HepG2 (cell line): ENCODE measurements around the gene CCDC177. TPM values are rescaled to one million over a fixed set of nuclear protein-coding genes. Genes with fewer than 3 reads are reported as not detected.

Source experiments
- ATAC-seq: fragments of 200-7000 bp; cut with Tn5 transposase; 3 replicates; pipeline ENCODE4 v1.9.1; 2020; ENCODE audit warnings: mild to moderate bottlenecking, moderate library complexity
- BruUV-seq: library from RNA; stranded (reverse); fragments of 400-500 nt; replicated peaks from 2 replicates; lab custom pipeline; 2021; lab: Mats Ljungman, UMichigan
- CTCF ChIA-PET: fragments of 300-600 bp; formaldehyde crosslinking; extraction: SDS; loops from one replicate; lab custom pipeline; 2021; ENCODE audit warnings: low total read pairs, inconsistent platforms, low intra/inter-chr PET ratio; lab: Yijun Ruan, JAX
- POLR2A ChIA-PET: fragments of 350-600 bp; sonication (Branson Sonifier 250); formaldehyde crosslinking; loops from one replicate; lab custom pipeline; 2020; ENCODE audit warnings: antibody characterized with exemption, inconsistent platforms; lab: Yijun Ruan, JAX
- DNase-seq: peaks from one replicate; pipeline ENCODE4 v3.0.0-alpha.2; 2015; ENCODE audit warnings: low spot score
- FAIRE-seq: peaks from 3 replicates; lab custom pipeline; 2011; peaks lifted over from hg19 to GRCh38; lab: Jason Lieb, UNC
- H2AFZ ChIP-seq: one replicate; pipeline ENCODE4 v1.6.1; 2011; ENCODE audit warnings: low read length, inconsistent platforms
- H3K27ac ChIP-seq: fragments of 300-600 bp; 3 replicates; pipeline ENCODE4 v1.8.0; 2011; ENCODE audit warnings: mixed run types, mild to moderate bottlenecking, mixed read lengths, low read length, inconsistent platforms; ENCODE audit not compliant: insufficient read depth; ENCODE audit errors: extremely low read length
- H3K27me3 ChIP-seq, 2 experiments: fragments of 200-600 bp in 1 of 2; 2 replicates in 1 of 2; 3 replicates in 1 of 2; pipeline versions ENCODE4 v1.6.0 to v1.8.0; 2011; ENCODE audit warnings: low read length in 2 of 2, mild to moderate bottlenecking in 2 of 2, moderate library complexity in 2 of 2, inconsistent platforms in 1 of 2; ENCODE audit not compliant: insufficient read depth in 2 of 2, control insufficient read depth in 1 of 2
- H3K36me3 ChIP-seq, 2 experiments: fragments of 200-600 bp in 1 of 2; replicated peaks in 1 of 2; 2 replicates in 1 of 2; 3 replicates in 1 of 2; pipeline versions ENCODE4 v1.5.1 to v1.8.0; 2011; ENCODE audit warnings: low read length in 2 of 2, inconsistent platforms in 1 of 2; ENCODE audit not compliant: insufficient read depth in 2 of 2, control insufficient read depth in 1 of 2
- H3K4me1 ChIP-seq: 2 replicates; pipeline ENCODE4 v1.5.1; 2012; ENCODE audit warnings: low read length, inconsistent platforms; ENCODE audit not compliant: insufficient read depth
- H3K4me2 ChIP-seq: 2 replicates; pipeline ENCODE4 v1.6.0; 2011; ENCODE audit warnings: low read depth, low read length, inconsistent platforms
- H3K4me3 ChIP-seq, 3 experiments: fragments of 200-600 bp in 1 of 3; sonication (generic), shearing (Covaris generic) in 1 of 3; replicated peaks in 1 of 3; 2 replicates each; pipeline ENCODE4 v1.5.1; 2011 to 2016; ENCODE audit warnings: low read length in 3 of 3, inconsistent platforms in 2 of 3, low read depth in 2 of 3, mild to moderate bottlenecking in 2 of 3, control low read depth in 1 of 3, mixed read lengths in 1 of 3; ENCODE audit not compliant: insufficient read depth in 1 of 3
- H3K79me2 ChIP-seq: one replicate; pipeline ENCODE4 v1.6.1; 2011; ENCODE audit warnings: low read length, inconsistent platforms; ENCODE audit not compliant: insufficient read depth
- H3K9ac ChIP-seq: 2 replicates; pipeline ENCODE4 v1.6.0; 2011; ENCODE audit warnings: mild to moderate bottlenecking, low read depth, low read length, inconsistent platforms; ENCODE audit not compliant: insufficient read depth
- H3K9me3 ChIP-seq: 2 replicates; pipeline ENCODE4 v1.5.1; 2012; ENCODE audit warnings: mild to moderate bottlenecking, low read length
- H4K20me1 ChIP-seq: 2 replicates; pipeline ENCODE4 v1.6.0; 2011; ENCODE audit warnings: inconsistent platforms, mild to moderate bottlenecking, low read length, moderate library complexity; ENCODE audit not compliant: insufficient read depth
- ATF1 ChIP-seq: IDR thresholded peaks from 2 replicates; pipeline ENCODE4 v1.6.1; 2016; ENCODE audit warnings: mild to moderate bottlenecking, control low read depth
- ATF5 ChIP-seq: sonication (generic); formaldehyde crosslinking; IDR thresholded peaks from 2 replicates; pipeline ENCODE4 v1.4.0; 2020; ENCODE audit warnings: mild to moderate bottlenecking, low read depth, missing genetic modification reagents
- BRCA1 ChIP-seq: sonication (generic); formaldehyde crosslinking; IDR thresholded peaks from 2 replicates; pipeline ENCODE4 v1.4.0; 2020; ENCODE audit warnings: missing genetic modification reagents
- FOXO1 ChIP-seq: sonication (generic); formaldehyde crosslinking; IDR thresholded peaks from 2 replicates; pipeline ENCODE4 v1.4.0; 2020; ENCODE audit warnings: missing genetic modification reagents
- HIVEP1 ChIP-seq: sonication (generic); formaldehyde crosslinking; IDR thresholded peaks from 2 replicates; pipeline ENCODE4 v1.4.0; 2020; ENCODE audit warnings: mild to moderate bottlenecking, missing genetic modification reagents
- HNF4A ChIP-seq: sonication (generic); formaldehyde crosslinking; IDR thresholded peaks from 2 replicates; pipeline ENCODE4 v1.4.0; 2020; ENCODE audit warnings: missing genetic modification reagents
- HOXD1 ChIP-seq: sonication (generic); formaldehyde crosslinking; IDR thresholded peaks from 2 replicates; pipeline ENCODE4 v1.5.0; 2020; ENCODE audit warnings: missing genetic modification reagents
- NR2F1 ChIP-seq, 2 experiments: fragments of 450-650 bp in 1 of 2; formaldehyde crosslinking in 1 of 2; IDR thresholded peaks; 2 replicates each; pipeline versions ENCODE4 v1.5.0 to v1.6.1; 2016 to 2020; ENCODE audit warnings: mild to moderate bottlenecking in 1 of 2, missing compliant biosample characterization in 1 of 2, missing genetic modification reagents in 1 of 2, moderate library complexity in 1 of 2
- NR2F6 ChIP-seq, 2 experiments: IDR thresholded peaks; 2 replicates each; pipeline ENCODE4 v1.6.1; 2016; ENCODE audit warnings: antibody characterized with exemption in 1 of 2, mild to moderate bottlenecking in 1 of 2
- SIN3B ChIP-seq: fragments of 150-350 bp; IDR thresholded peaks from 2 replicates; pipeline ENCODE4 v1.6.1; 2014; ENCODE audit warnings: low read length
- SP140L ChIP-seq: sonication (generic); formaldehyde crosslinking; IDR thresholded peaks from 2 replicates; pipeline ENCODE4 v1.4.0; 2020; ENCODE audit warnings: missing genetic modification reagents, borderline replicate concordance
- SRSF9 ChIP-seq: fragments of 200-400 bp; formaldehyde crosslinking; IDR thresholded peaks from 2 replicates; pipeline ENCODE4 v1.6.1; 2018; ENCODE audit warnings: borderline replicate concordance, mild to moderate bottlenecking, low read depth, low read length; ENCODE audit not compliant: insufficient read depth, poor library complexity, severe bottlenecking
- ZKSCAN8 ChIP-seq: IDR thresholded peaks from 2 replicates; pipeline ENCODE4 v1.6.1; 2016; ENCODE audit warnings: borderline replicate concordance, missing genetic modification reagents, missing compliant biosample characterization
- ZNF333 ChIP-seq: sonication (generic); formaldehyde crosslinking; IDR thresholded peaks from 2 replicates; pipeline ENCODE4 v1.4.0; 2020; ENCODE audit warnings: mild to moderate bottlenecking, missing genetic modification reagents, borderline replicate concordance
- ZNF572 ChIP-seq: sonication (generic); formaldehyde crosslinking; IDR thresholded peaks from 2 replicates; pipeline ENCODE4 v1.5.1; 2020; ENCODE audit warnings: mild to moderate bottlenecking, missing genetic modification reagents
- ZNF737 ChIP-seq: sonication (generic); formaldehyde crosslinking; IDR thresholded peaks from 2 replicates; pipeline ENCODE4 v1.5.0; 2020; ENCODE audit warnings: missing genetic modification reagents, mild to moderate bottlenecking, borderline replicate concordance
- ZNF850 ChIP-seq: sonication (generic); formaldehyde crosslinking; conservative IDR thresholded peaks from 2 replicates; pipeline ENCODE4 v1.9.0; 2021; ENCODE audit warnings: mild to moderate bottlenecking, missing genetic modification reagents
- WGBS: methylation state at CpG from one replicate; pipeline ENCODE4 v1.1.6; 2017; ENCODE audit warnings: low lambda C conversion rate; 5-methylcytosine and 5-hydroxymethylcytosine counted together
- in situ Hi-C: cut with HindIII; loops from 2 replicates; pipeline ENCODE4 v1.10.0; 2017; ENCODE audit warnings: low pct_unique_long_range_greater_than_20kb; ENCODE audit not compliant: extremely low pct_ligation_motif_present
- intact Hi-C: fragments of 100-400 bp; cut with micrococcal nuclease; formaldehyde crosslinking; loops from one replicate; pipeline ENCODE4 v1.10.0; 2022; ENCODE audit not compliant: unreplicated experiment
- polyA plus RNA-seq, 8 experiments: library from polyadenylated mRNA; depleted of rRNA in 3 of 8; stranded (reverse) in 7 of 8; unstranded in 1 of 8; fragments of >200 nt; fragmentation: Illumina TruSeq in 4 of 8; extraction: Trizol in 4 of 8; gene quantifications; 2 replicates each; pipeline versions ENCODE4 v1.2.1 to v1.2.3, GENCODE V29; 2011 to 2016; ENCODE audit warnings: low read depth in 4 of 8, missing spikeins in 1 of 8, mixed read lengths in 1 of 8; ENCODE audit not compliant: insufficient read depth in 1 of 8
- total RNA-seq, 5 experiments: library from RNA; depleted of rRNA; stranded (reverse); fragments of >200 nt; fragmentation: Illumina TruSeq; extraction: Trizol; gene quantifications; 2 replicates each; pipeline ENCODE4 v1.2.3, GENCODE V29; 2016; ENCODE audit warnings: low read depth in 1 of 5
- TF ChIP-seq, protein P1 (sequence below): sonication (generic); formaldehyde crosslinking; IDR thresholded peaks from 2 replicates; pipeline ENCODE4 v1.8.0; 2022; ENCODE audit warnings: low read depth, missing genetic modification reagents
- TF ChIP-seq, protein P2 (sequence below): sonication (generic); formaldehyde crosslinking; IDR thresholded peaks from 2 replicates; pipeline ENCODE4 v1.5.0; 2020; ENCODE audit warnings: missing genetic modification reagents
- TF ChIP-seq, protein P3 (sequence below): IDR thresholded peaks from 2 replicates; pipeline ENCODE4 v1.6.1; 2012; ENCODE audit warnings: inconsistent platforms
- TF ChIP-seq, protein P4 (sequence below): IDR thresholded peaks from 2 replicates; pipeline ENCODE4 v1.6.1; 2018; ENCODE audit warnings: missing genetic modification reagents, mild to moderate bottlenecking, missing compliant biosample characterization

Gene CCDC177
- total and polyA plus RNA-seq, 2 of the 13 experiments (the other 11 are each of a cell fraction or from before 2014, with no cell fraction given): not detected

DNA sequence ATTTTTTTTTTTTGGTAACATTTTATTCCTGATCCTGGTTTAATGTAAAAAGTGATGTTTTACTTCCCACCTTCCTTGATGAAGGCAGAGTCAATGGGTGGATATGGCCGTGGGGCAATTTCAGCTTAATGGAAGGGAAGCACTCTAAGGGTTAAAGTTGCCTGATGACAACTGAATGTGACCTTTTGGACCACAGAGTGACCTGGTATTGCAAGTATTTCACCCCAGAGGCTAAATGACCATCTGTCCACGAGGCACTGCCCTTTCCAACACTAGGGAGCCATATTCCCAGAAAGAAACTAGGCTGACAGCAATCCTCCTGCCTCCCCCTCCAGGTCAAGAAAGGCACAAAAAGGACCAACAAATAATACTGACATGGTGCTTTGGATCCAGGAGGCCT lies 4.8 kb downstream of the CCDC177 start:
- Histone ChIP-seq H3K9ac (no peak overlapping the region), H2AFZ (no peak overlapping the region), H3K9me3 (no peaks in the 10 kb centered on the region), H3K36me3 (no peaks in the 10 kb centered on the region), H3K27me3 (peaks cover 2 to 64% of the 10 kb centered on the region in 2 experiments), H3K27ac (no peak overlapping the region), H4K20me1 (no peaks in the 10 kb centered on the region), H3K4me1 (peaks cover 31% of the 10 kb centered on the region), H3K79me2 (no peaks in the 10 kb centered on the region), H3K4me2 (no peak overlapping the region), H3K4me3 (no peak overlapping the region)
- no peak for ATAC-seq
- in situ Hi-C loops: loop anchor here (5.0 kb wide), 1 partner anchor 33 kb away; no protein-coding TSS in a partner anchor
- intact Hi-C loops: no loop called here
- BruUV-seq: no TSS peak
- ChIA-PET CTCF (no interaction called here), POLR2A (no interaction called here)
- no peak for DNase-seq
- FAIRE-seq: no peak
- 41% methylated on average over 2 of the region's 2 CpGs for WGBS
- TF ChIP-seq ZNF572 (CRISPR knock-in tag) (no peak), ZNF333 (CRISPR knock-in tag) (no peak), FOXO1 (no peak), HNF4A (CRISPR knock-in tag) (peak; percentile 61), ZNF737 (CRISPR knock-in tag) (no peak), SRSF9 (no peak), SIN3B (no peak), HIVEP1 (CRISPR knock-in tag) (no peak), HOXD1 (CRISPR knock-in tag) (no peak), SP140L (no peak), ATF5 (CRISPR knock-in tag) (no peak), NR2F1 (CRISPR knock-in tag; IDR thresholded peaks at IDR 0.05) (peak in 1 of 2 experiments; percentile 65; a peak in 2 of 4 replicates), ZKSCAN8 (CRISPR knock-in tag) (no peak), ATF1 (CRISPR knock-in tag) (no peak), BRCA1 (CRISPR knock-in tag) (no peak), ZNF850 (CRISPR knock-in tag) (no peak), NR2F6 (IDR thresholded peaks at IDR 0.05) (no peak), NR2F6 (CRISPR knock-in tag; IDR thresholded peaks at IDR 0.05) (peak; percentile 37; the same call in 1 of the 2 replicates)
- TF ChIP-seq, protein P1, sequence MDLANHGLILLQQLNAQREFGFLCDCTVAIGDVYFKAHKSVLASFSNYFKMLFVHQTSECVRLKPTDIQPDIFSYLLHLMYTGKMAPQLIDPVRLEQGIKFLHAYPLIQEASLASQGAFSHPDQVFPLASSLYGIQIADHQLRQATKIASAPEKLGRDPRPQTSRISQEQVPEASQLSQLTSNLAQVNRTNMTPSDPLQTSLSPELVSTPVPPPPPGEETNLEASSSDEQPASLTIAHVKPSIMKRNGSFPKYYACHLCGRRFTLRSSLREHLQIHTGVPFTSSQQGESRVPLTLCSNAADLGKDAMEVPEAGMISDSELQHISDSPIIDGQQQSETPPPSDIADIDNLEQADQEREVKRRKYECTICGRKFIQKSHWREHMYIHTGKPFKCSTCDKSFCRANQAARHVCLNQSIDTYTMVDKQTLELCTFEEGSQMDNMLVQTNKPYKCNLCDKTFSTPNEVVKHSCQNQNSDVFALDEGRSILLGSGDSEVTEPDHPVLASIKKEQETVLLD (CRISPR knock-in tag): no peak
- TF ChIP-seq, protein P2, sequence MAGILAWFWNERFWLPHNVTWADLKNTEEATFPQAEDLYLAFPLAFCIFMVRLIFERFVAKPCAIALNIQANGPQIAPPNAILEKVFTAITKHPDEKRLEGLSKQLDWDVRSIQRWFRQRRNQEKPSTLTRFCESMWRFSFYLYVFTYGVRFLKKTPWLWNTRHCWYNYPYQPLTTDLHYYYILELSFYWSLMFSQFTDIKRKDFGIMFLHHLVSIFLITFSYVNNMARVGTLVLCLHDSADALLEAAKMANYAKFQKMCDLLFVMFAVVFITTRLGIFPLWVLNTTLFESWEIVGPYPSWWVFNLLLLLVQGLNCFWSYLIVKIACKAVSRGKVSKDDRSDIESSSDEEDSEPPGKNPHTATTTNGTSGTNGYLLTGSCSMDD (CRISPR knock-in tag): no peak
- TF ChIP-seq, protein P3, sequence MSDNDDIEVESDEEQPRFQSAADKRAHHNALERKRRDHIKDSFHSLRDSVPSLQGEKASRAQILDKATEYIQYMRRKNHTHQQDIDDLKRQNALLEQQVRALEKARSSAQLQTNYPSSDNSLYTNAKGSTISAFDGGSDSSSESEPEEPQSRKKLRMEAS: 0 out of 2 replicates have a peak, but pooled peaks have one; percentile 27
- TF ChIP-seq, protein P4, sequence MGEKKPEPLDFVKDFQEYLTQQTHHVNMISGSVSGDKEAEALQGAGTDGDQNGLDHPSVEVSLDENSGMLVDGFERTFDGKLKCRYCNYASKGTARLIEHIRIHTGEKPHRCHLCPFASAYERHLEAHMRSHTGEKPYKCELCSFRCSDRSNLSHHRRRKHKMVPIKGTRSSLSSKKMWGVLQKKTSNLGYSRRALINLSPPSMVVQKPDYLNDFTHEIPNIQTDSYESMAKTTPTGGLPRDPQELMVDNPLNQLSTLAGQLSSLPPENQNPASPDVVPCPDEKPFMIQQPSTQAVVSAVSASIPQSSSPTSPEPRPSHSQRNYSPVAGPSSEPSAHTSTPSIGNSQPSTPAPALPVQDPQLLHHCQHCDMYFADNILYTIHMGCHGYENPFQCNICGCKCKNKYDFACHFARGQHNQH (CRISPR knock-in tag): no peak
